Ovary (tissue), 3 donors: Measurements from ENCODE around the gene C9orf78.

Experiments
- EP300 ChIP-seq: sonication (generic); formaldehyde crosslinking; IDR thresholded peaks from one replicate; pipeline ENCODE4 v1.6.1; 2017; ENCODE audit warnings: antibody characterized with exemption
- POLR2A ChIP-seq: fragments of 450-650 bp; IDR thresholded peaks from one replicate; pipeline ENCODE4 v1.6.1; 2017; ENCODE audit warnings: antibody characterized with exemption, mild to moderate bottlenecking, moderate library complexity
- TF ChIP-seq, protein P1 (sequence below), 3 donors: fragments of 450-650 bp in 2 of 3; fragments of 200-600 bp in 1 of 3; IDR thresholded peaks; one replicate each; pipeline versions ENCODE4 v1.5.1 to v1.8.0; 2016 to 2022; ENCODE audit warnings: antibody characterized with exemption in 3 of 3, mild to moderate bottlenecking in 1 of 3
- donor health status: DM: no; HTN: no; CAD: no.

DNA sequence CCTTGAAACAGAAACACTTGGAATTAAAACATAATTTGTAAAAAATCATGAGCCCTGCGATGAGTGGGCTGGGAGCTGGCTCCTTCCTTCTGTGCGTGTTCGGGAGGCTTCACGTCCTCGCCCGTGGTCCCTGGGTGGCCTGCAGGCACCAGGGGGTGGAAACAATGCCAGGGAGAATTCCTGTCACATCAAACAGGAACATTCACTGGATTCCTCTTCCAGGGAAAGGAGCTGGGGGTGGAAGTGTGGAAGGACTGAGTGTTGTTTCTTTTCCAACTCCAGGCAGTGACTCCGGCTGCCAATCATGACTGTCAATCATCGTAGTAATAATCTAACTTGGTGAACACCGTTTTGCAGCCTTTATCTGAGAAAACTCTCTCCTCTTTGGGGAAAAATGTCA, 21.4 kb downstream of the C9orf78 start:
- TF ChIP-seq POLR2A (no peak), EP300 (no peak)
- TF ChIP-seq, protein P1, sequence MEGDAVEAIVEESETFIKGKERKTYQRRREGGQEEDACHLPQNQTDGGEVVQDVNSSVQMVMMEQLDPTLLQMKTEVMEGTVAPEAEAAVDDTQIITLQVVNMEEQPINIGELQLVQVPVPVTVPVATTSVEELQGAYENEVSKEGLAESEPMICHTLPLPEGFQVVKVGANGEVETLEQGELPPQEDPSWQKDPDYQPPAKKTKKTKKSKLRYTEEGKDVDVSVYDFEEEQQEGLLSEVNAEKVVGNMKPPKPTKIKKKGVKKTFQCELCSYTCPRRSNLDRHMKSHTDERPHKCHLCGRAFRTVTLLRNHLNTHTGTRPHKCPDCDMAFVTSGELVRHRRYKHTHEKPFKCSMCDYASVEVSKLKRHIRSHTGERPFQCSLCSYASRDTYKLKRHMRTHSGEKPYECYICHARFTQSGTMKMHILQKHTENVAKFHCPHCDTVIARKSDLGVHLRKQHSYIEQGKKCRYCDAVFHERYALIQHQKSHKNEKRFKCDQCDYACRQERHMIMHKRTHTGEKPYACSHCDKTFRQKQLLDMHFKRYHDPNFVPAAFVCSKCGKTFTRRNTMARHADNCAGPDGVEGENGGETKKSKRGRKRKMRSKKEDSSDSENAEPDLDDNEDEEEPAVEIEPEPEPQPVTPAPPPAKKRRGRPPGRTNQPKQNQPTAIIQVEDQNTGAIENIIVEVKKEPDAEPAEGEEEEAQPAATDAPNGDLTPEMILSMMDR (IDR thresholded peaks at IDR 0.05), result no peak
